Daoy (cell line): ENCODE measurements around the gene PPARA. TPM values are rescaled to one million over a fixed set of nuclear protein-coding genes. Genes with fewer than 3 reads are reported as not detected.

ENCODE experiments used
- DNase-seq: peaks from one replicate; pipeline ENCODE4 v3.0.0-alpha.2; 2015; ENCODE audit warnings: low read depth
- total RNA-seq: library from RNA; depleted of rRNA; stranded (reverse); fragments of >200 nt; shearing (Covaris generic); gene quantifications from 2 replicates; pipeline ENCODE4 v1.2.3, GENCODE V29; 2014; rRNA removed

PPARA gene
- total RNA-seq, 1 experiment from 2014 or later = 1.3 TPM

DNA sequence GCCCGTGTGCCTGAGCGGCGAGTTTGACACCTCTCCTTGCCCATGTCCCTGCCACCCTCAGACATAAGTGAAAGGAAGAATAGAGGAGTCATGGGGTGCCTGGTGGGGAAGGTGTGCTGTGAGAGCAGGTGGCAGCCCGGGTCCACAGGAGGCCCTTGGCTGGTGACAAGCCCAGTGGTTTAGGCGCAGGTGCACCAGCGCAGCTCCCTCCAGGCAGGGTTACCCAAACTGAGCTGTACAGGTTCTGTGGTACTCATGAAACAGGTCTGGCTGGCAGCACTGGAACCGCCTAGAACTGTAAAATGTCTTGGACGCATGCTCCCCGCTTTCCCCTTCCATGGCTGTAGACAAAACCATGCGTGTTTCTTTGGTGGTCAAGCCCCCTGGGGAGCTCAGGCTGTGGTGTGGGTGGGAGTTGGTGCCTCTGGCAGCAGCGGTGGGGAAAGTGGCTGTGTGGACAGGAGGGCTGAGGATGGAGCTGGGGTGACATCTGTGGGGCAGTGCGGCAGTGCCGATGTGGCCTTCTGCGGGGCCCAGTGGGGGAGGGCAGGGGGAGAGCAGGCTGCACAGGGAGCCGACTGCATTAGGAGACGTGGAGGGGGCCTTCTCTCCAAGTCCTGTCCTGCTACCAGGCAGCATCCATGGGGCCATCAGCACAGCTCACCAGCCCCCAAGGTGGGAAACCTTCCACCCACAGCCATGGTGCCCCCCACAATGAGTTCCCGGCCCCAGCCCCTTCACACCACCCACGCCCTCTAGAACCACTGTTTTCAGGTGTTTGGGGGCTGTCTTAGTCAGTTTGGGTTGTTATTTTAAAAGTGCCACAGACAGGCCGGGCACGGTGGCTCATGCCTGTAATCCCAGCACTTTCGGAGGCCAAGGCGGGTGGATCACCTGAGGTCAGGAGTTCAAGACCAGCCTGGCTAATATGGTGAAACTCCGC, 140.8 kb downstream of the PPARA start:
- DNase-seq = no peak

DNA sequence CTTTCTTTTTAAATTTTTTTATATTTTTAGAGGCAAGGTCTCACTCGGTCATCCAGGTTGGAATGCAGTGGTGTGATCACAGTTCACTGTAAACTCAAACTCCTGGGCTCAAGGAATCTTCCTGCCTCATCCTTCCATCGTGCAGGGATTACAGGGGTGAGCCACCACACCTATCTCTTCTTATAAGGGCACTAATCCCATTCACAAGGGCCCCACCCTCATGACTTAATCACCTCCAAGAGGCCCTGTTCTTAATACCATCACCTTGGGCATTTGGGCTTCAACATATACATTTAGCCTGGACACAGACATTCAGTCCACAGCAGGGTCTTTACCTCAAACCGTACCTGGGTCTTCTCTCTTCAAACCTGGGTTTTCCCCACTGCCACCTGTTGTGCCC, 141.8 kb downstream of the PPARA start:
- no peak for DNase-seq

DNA sequence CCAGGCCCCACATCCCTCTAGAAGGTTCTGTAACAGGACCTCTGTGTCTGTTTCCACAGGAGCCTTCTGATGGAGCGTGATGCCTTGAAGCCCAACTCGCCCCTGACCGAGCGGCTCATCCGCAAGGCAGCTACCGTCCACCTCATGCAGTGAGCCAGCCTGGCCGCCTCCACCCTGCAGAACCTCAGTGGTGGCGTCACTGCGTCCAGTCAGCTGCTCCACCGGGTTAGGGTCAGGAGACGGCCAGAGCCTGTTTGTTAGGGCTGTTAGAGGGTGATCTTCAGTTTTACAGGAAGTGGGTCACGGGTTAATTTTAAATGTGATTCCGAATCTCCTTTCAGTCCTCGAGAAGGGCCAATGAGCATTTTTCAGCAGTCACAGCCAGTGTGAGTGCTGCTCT, 142.4 kb downstream of the PPARA start:
- no peak for DNase-seq

Other genes starting within 250 kb of the PPARA start
- gene WNT7B, start 173.4 kb upstream of the PPARA start, total RNA-seq = 13.3 and 15.7 TPM in 2 replicates
- gene CDPF1, start 99.8 kb downstream of the PPARA start, total RNA-seq = 14.3 and 19.9 TPM in 2 replicates
- gene PKDREJ, start 112.8 kb downstream of the PPARA start, total RNA-seq = not detected in 2 replicates
- 26.2 and 30.6 TPM in 2 replicates for gene TTC38, start 117.5 kb downstream of the PPARA start, total RNA-seq
- gene GTSE1, start 146.3 kb downstream of the PPARA start, total RNA-seq = 21.1 and 27.8 TPM in 2 replicates
- gene TRMU, start 185.2 kb downstream of the PPARA start, total RNA-seq = 60.4 and 77.4 TPM in 2 replicates